ENCODE results near the gene DYNC1H1. TPM values are rescaled to one million over a fixed set of nuclear protein-coding genes. Genes with fewer than 3 reads are reported as not detected.
A peak's percentile ranks its signal among the peaks of the same experiment; 100 is the strongest.

The DYNC1H1 gene
- total RNA-seq, 4 donors from 2014 or later: 546 to 624 (median 593) TPM

DNA sequence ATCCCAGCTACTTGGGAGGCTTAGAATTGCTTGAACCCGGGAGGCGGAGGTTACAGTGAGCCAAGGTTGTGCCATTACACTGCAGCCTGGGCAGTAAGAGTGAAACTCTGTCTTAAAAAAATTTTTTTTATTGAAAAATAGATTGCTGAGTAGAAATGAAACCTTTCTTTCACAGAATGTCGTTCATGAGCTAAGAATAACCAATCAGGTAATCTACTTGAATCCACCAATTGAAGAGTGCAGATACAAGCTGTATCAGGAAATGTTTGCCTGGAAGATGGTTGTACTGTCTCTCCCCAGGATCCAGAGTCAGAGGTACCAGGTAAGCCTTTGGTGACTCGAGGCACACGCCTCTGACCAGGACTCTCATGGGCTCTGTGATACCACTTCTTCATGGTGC lies 27.0 kb downstream of the DYNC1H1 start:
- WGBS, 2 donors: 79 to 81% methylated on average over 5 of the region's 5 CpGs
- peak in 1 of 2 donors; percentile 3 for DNase-seq (ENCODE audit: low spot score in 2 of 2)
- intact Hi-C loops (cut with DNase I; ENCODE audit: low total_unique reads): no loop called here
- TF ChIP-seq POLR2A (IDR thresholded peaks at IDR 0.05): no peak
- TF ChIP-seq, protein P1, sequence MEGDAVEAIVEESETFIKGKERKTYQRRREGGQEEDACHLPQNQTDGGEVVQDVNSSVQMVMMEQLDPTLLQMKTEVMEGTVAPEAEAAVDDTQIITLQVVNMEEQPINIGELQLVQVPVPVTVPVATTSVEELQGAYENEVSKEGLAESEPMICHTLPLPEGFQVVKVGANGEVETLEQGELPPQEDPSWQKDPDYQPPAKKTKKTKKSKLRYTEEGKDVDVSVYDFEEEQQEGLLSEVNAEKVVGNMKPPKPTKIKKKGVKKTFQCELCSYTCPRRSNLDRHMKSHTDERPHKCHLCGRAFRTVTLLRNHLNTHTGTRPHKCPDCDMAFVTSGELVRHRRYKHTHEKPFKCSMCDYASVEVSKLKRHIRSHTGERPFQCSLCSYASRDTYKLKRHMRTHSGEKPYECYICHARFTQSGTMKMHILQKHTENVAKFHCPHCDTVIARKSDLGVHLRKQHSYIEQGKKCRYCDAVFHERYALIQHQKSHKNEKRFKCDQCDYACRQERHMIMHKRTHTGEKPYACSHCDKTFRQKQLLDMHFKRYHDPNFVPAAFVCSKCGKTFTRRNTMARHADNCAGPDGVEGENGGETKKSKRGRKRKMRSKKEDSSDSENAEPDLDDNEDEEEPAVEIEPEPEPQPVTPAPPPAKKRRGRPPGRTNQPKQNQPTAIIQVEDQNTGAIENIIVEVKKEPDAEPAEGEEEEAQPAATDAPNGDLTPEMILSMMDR (IDR thresholded peaks at IDR 0.05): no peak
- H3K4me3 ChIP-seq (ENCODE audit: low read depth, poor library complexity, severe bottlenecking): no peak overlapping the region

DNA sequence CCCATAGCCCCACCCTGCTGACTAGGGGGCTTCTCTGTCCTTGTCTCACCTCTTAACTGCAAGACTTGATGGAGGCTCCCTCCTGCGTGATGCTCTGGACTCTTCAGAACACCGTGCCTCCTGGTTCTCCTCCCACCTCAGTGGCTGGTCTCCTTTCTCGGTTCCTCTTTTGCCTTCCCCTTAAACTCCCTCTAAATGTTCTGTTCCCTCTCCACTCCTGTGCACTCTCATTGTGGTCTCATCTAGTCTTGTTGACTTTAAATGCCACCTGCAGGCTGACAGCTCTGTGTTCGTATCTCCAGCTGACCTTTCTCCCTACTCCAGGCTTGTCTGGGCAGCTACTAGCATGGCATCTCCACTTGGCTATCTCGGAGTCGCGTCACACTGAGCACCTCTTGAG lies 28.3 kb downstream of the DYNC1H1 start:
- intact Hi-C loops (cut with DNase I; ENCODE audit: low total_unique reads): no loop called here
- 86 to 87% methylated on average over 7 of the region's 7 CpGs for WGBS, 2 donors
- DNase-seq (ENCODE audit: low spot score in 2 of 2): no peak
- TF ChIP-seq POLR2A (IDR thresholded peaks at IDR 0.05): no peak
- TF ChIP-seq, protein P1 (IDR thresholded peaks at IDR 0.05): no peak
- no peak overlapping the region for H3K4me3 ChIP-seq (ENCODE audit: low read depth, poor library complexity, severe bottlenecking)

DNA sequence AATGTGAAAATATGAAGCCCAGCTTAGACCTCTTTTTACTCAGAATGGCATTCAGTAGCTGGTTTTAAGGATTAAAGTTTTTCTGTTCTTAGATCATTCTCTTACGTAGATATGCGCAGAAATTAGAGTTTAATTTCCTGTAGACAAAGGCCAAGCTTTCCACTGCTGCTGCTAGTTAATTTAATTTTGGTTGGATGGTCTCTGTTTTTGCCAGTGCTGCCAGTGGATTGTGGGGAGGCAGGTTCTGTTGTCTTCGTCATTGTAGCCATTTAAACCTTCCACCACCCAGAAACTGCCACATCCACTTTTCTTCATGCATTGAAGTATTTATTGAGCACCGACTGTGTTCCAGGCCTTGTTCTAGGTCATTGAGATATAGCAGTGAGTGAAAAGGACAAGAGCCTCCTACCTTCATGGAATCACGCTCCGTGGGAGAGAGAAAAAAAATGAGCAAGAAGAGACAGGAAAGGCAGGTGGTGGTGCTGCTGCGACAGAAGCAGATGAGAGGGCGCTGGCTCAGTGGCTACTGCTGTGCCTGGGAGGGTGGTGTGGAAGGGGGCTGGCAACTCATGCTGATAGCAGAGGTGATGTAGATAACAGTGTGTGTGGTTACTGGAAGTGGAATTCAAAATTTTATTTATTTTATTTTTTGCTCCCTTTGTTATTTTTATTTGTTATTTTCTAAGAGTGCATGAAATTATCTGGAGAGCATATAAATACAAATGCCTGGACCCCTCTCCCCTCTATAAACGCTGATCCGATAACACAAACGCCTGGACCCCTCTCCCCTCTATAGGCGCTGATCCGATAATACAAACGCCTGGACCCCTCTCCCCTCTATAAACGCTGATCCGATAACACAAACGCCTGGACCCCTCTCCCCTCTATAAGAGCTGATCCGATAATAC lies 33.3 kb downstream of the DYNC1H1 start:
- WGBS, 2 donors: 93 to 94% methylated on average over 18 of the region's 18 CpGs
- no peak overlapping the region for H3K4me3 ChIP-seq (ENCODE audit: low read depth, poor library complexity, severe bottlenecking)
- no peak for TF ChIP-seq POLR2A (IDR thresholded peaks at IDR 0.05)
- TF ChIP-seq, protein P1 (IDR thresholded peaks at IDR 0.05): no peak
- intact Hi-C loops (cut with DNase I; ENCODE audit: low total_unique reads): no loop called here
- DNase-seq (ENCODE audit: low spot score in 2 of 2): no peak

DNA sequence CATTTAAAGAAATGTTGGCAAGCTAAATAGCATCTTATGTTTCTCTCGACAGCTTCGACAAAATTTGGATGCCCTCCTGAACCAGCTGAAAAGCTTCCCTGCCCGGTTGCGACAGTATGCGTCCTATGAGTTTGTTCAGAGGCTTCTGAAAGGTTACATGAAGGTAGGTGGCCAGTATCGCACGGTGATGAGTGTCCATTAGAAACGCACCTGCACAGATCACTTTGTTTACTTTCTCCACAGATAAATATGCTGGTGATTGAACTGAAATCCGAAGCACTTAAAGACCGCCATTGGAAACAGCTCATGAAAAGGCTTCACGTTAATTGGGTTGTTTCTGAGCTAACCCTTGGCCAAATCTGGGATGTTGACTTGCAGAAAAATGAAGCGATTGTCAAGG lies 36.5 kb downstream of the DYNC1H1 start:
- TF ChIP-seq, protein P1 (IDR thresholded peaks at IDR 0.05): no peak
- no peak for TF ChIP-seq POLR2A (IDR thresholded peaks at IDR 0.05)
- intact Hi-C loops (cut with DNase I; ENCODE audit: low total_unique reads): no loop called here
- WGBS, 2 donors: 90 to 93% methylated on average over 12 of the region's 12 CpGs
- DNase-seq (ENCODE audit: low spot score in 2 of 2): no peak
- H3K4me3 ChIP-seq (ENCODE audit: low read depth, poor library complexity, severe bottlenecking): no peak overlapping the region

DNA sequence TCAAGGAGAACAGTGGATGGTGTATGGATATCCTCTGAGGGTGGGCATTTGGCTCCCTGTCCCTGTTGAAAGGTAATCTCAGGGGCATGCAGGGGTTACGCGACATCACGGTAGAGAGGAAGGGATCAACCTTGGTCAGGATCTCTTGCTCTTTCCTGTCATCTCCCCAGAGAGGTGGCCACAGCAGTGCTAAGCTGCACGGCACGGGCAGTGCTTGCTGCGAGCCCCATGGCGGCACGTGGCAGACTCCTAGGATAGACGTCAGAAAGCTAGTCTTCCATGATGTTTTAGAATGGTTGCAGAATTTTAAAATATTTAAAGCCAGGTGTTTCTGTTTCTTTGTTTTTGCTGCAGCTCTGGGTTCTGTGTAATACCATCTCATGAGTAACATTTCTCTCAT lies 41.0 kb downstream of the DYNC1H1 start:
- 78 to 89% methylated on average over 9 of the region's 9 CpGs for WGBS, 2 donors
- no peak overlapping the region for H3K4me3 ChIP-seq (ENCODE audit: low read depth, poor library complexity, severe bottlenecking)
- no peak for DNase-seq (ENCODE audit: low spot score in 2 of 2)
- intact Hi-C loops (cut with DNase I; ENCODE audit: low total_unique reads): no loop called here
- TF ChIP-seq POLR2A (IDR thresholded peaks at IDR 0.05): no peak
- TF ChIP-seq, protein P1 (IDR thresholded peaks at IDR 0.05): no peak

Data from lower leg skin (tissue), 4 donors.